SHP77 (cell line): ENCODE measurements around the gene COQ8A.
A peak's percentile ranks its signal among the peaks of the same experiment; 100 is the strongest.
"Not testable (repeated sequence)": the region's sequence is repeated elsewhere in the genome, so short reads cannot be mapped to it uniquely, and the experiment has no call there.

ENCODE experiments used
- DNase-seq, 2 experiments: peaks; one replicate each; lab custom pipeline; 2025; lab: John Stamatoyannopoulos, UW

Gene COQ8A

DNA sequence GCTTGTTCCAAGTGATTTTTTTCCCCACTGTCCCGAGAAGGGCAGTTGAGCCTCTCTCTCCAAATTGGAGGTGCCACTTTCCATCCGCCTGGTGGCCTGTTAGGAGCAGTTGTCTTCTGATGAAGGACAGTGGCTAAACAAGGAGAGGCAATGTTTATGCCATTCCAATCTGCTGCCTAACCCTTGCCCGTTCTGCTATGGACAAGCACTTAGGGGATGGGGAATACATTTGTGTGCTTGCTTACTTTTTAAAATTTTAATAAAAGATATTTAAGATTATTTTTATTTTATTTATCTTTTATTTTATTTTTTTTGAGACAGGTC, 12.0 kb downstream of the COQ8A start:
- DNase-seq = no peak

DNA sequence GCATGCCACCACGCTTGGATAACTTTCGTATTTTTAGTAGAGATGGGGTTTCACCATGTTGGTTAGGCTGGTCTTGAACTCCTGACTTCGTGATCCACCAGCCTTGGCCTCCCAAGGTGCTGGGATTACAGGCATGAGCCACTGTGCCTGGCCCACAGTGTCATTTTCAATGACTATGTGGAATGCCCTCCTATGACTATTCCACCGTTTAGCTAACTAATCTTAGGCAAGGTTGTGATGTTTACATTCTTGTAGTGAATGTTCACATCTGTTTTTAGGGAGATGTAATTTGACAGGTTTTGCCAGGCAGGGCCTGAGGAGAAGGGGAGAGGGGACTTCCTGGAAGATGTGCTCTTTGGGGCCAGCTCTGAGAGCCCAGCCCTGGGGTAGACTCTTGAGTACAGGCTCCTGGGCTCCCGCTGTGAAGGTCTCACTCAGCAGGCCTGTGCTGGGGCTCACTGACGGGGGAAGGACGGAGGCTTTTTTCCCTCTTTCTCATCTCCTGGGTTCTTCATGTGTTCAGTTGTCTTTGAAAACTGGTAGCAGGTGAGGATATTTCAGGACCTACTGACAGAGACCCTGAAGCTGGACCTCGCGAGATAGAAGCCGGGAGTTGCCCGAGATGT, 13.2 kb downstream of the COQ8A start:
- no peak for DNase-seq

DNA sequence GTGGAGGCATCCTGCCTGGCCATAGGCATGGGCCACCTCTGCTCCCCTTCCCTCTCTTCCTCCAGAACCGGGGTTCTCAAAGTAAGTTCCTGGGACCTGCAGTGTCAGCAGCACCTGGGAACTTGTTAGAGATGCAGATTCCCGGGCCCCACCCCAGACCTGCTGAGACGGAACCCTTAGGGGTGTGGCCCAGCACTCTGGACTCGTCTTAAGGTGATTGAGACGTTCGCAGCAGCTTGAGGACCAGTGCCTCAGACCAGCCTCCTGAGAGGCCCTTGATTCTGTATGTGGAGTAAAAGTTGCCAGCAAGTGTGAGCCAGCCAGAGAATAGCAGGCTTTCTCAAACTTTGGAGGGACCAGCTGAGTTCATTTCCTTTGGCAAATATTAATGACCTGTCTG, 14.2 kb downstream of the COQ8A start:
- no peak for DNase-seq

DNA sequence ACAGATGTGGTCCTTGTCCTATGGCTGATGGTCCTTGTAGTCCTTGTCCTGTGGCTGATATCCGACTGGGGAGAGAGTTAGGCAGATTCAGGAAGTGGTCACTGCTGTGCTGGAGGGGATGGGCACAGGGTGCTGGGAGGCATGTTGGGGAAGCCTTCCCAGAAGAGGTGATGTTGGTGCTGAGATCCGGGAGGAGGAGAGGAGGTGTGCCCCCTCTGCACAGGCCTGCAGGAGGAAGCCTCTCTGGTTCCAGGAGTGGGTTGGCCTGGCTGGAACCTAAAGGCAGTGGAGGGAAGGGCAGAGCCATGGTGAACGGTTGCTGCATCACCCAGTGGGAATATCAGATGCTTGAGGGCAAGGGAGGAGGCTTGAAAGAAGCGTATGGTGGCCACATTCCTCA, 14.7 kb downstream of the COQ8A start:
- no peak for DNase-seq

DNA sequence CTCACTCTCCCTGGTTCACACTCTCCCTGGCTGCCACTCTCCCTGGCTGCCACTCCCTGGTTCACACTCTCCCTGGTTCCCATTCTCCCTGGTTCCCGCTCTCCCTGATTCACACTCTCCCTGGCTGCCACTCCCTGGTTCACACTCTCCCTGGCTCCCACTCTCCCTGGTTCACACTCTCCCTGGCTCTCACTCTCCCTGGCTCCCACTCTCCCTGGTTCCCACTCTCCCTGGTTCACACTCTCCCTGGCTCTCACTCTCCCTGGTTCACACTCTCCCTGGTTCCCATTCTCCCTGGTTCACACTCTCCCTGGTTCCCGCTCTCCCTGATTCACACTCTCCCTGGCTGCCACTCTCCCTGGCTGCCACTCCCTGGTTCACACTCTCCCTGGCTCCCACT, 15.8 kb downstream of the COQ8A start:
- DNase-seq = not testable (repeated sequence)

DNA sequence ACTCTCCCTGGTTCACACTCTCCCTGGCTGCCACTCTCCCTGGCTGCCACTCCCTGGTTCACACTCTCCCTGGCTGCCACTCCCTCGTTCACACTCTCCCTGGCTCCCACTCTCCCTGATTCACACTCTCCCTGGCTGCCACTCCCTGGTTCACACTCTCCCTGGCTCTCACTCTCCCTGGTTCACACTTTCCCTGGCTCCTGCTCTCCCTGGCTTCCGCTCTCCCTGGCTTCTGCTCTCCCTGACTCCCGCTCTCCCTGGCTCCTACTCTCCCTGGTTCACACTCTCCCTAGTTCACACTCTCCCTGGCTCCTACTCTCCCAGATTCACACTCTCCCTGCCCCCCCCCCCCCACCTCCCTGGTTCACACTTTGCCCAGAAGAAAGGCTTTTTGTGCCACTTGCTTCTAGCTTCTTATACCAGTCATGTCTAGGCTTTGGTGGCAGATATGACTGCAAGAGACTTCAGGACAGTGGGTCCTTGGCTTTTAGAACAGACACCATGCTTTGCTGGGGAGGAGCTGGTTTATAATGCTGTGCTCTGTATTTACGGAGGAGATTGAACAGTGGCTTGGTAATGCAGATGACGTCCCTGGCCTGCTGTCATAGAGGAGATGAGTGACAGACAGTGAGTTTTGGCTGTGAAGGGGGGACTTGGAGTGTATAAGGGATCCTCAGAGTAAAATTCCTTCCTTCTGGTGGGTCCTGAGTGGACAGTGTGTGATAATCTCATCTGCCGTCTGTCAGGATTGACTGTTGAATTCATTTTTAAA, 17.0 kb downstream of the COQ8A start:
- no peak for DNase-seq

DNA sequence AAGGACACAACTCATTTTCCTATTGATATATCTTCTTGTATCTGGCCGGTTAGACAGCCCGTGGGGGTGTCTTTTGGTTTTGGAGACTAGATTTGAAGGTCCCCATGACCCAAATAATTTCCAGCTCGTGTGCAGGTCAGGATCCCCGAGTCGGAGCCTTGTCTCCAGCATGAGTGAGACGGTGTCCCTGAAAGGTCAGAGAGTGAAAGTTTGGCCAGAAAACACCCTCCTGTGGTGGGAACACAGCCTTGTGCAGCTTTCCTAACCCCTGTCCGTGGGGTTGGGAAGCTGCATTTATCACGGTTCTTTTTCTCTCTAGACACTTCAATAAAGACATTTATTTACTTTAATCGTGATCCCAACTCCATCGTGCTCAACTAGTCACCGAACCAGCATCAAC, 17.6 kb downstream of the COQ8A start:
- DNase-seq = no peak

DNA sequence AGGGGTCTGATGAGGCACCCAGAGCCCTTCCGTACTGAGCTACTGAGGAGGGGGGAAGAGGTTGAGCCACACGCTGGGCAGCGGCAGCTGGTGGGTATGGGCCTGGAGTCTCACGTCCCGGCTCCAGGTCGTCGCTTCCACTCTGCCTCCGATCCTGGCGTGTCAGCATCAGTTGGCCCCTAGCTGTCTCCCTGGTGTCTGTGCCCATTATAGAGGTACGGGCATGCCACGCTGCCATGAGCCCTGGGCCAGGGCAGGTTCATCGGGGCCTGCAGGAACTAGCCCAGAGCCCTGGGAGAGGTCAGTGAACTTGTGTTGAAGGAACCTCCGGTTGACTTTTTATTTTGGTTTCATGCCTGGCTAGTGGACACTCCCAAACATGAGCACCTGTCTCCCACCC, 18.2 kb downstream of the COQ8A start:
- no peak for DNase-seq

DNA sequence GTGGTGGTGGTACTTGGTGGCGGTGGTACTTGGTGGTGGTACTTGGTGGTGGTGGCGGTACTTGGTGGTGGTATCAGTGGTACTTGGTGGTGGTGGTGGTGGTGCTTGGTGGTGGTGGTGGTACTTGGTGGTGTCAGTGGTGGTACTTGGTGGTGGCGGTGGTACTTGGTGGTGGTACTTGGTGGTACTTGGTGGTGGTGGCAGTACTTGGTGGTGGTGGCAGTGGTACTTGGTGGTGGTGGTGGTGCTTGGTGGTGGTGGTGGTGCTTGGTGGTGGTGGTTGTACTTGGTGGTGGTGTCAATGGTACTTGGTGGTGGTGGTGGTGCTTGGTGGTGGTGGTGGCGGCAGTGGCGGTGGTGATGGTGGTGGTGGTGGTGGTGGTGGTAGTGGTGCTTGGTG, 20.2 kb downstream of the COQ8A start:
- DNase-seq = no peak

DNA sequence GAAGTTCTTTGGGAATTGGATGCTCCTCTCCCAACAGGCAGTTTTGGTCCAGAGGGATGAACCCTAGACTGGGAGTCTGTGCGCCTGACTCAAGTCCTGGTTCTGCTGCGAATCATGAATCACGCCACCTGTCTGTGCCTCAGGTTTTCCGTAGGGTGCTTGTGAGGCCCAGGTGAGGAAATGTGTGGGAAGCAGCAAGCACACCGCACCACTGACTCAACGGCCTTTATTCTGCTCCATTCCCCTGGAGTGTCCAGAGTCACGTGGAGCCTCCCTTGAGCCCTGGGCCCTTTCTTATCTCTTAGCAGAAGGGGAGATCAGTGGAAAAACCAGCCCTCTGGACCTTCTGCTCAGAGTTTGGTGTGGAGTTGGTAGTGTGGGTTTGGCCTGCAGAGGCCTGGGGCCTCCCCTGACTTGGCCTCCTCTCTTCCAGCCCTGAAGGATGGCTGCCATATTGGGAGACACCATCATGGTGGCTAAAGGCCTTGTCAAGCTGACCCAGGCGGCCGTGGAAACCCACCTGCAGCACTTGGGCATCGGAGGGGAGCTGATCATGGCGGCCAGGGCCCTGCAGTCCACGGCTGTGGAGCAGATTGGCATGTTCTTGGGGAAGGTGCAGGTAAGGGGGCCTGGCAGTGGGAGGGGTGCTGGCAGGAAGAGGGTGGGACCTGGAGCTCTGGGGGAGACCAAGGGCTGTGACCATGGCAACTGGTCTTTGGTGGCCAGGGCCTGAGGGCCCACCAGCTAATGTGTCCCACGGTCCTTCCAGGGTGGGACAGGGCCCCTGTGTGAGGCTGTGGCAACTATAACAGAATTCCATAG, 21.1 kb downstream of the COQ8A start:
- no peak for DNase-seq

DNA sequence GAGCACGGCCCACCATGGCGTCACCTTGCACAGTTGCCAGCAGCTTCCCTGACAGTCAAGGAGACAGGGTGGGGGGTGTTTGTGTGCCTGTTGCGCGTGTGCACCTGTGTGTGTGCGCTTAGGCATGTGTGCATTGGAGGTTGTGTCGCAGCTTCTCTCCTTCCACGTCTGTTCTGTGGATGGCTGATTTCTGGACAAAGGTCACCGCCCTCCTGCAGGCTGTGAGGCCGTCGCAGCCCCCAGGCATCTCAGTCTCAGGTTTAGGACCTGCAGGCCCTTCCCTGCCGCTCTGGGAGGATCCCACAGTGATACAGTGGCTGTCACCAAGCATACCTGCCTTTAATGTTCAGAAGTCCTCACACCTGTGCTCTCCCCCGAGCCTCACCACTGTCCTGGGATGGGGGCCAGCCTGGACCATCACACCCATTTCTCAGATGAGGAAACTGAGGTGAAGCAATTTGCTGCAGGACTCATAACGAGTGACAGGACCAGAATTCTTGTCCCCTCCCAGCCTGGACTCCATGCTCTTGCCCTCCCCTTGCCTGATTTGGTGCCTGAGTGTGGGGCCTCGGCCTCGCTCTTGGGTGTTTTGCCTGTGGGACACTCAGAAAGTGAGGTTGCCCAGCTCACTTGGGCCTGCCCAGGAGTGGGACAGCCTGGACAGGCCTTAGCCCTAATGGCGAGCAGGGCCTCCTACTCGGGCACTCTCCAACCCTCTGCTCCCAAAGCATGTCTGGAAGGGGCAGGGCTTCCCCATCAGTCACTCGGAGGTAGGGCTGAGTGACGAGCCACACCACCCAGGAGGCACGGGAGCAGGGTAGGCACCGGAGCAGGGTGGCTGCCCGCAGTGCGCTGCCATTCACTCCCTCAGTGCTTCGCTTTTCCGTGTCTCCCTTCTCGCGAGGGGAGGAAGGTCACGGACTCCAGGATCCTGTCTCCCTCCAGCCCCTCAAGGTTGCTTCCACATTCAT, 22.6 kb downstream of the COQ8A start:
- DNase-seq = no peak

DNA sequence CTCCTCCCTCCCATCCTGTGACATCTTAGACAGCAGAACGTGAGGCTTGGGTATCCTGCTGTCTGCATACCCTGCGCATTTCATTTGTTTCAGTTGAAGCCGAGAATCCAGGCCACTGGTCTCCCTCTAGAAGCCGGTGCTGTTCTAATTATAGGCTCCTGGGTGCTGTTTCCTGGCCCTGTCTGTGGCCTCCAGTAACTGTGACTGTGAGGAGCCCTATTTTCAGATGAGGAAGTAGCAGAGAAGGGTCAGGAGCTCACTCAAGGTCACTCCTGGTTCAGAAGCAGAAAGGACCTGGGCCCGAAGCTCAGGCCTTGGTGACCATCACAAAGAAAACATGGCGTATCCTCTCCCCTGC, 24.0 kb downstream of the COQ8A start:
- DNase-seq = no peak

DNA sequence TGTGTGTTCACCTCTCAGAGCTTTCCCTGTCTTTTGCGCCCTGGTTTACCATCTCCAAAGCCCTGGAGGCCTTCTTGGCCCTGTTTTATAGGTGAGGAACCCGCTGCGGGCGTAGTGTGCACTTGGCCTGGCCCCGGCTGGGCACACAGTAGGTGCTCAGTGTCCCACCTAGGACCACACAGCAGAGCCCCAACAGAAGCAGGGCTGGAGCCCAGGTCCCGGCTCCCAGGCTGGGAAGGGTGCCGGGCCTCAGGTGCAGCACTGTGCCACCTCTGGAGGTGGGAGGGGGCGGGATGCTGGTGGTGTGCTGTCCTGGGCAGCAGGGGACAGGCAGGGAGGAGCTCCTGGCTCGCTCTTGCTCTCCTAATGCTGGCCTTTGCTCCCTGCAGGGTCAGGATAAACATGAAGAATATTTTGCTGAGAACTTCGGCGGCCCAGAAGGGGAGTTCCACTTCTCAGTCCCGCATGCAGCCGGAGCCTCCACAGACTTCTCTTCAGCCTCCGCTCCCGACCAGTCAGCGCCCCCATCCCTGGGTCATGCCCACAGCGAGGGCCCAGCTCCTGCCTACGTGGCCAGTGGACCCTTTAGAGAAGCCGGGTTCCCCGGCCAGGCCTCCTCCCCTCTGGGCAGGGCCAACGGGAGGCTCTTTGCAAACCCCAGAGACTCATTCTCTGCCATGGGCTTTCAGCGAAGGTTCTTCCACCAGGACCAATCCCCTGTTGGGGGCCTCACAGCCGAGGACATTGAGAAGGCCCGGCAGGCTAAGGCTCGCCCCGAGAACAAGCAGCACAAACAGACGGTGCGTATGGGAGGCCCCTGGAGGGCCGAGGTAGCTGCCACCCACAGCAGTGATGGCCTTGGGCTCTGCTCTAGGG, 24.8 kb downstream of the COQ8A start:
- no peak for DNase-seq

DNA sequence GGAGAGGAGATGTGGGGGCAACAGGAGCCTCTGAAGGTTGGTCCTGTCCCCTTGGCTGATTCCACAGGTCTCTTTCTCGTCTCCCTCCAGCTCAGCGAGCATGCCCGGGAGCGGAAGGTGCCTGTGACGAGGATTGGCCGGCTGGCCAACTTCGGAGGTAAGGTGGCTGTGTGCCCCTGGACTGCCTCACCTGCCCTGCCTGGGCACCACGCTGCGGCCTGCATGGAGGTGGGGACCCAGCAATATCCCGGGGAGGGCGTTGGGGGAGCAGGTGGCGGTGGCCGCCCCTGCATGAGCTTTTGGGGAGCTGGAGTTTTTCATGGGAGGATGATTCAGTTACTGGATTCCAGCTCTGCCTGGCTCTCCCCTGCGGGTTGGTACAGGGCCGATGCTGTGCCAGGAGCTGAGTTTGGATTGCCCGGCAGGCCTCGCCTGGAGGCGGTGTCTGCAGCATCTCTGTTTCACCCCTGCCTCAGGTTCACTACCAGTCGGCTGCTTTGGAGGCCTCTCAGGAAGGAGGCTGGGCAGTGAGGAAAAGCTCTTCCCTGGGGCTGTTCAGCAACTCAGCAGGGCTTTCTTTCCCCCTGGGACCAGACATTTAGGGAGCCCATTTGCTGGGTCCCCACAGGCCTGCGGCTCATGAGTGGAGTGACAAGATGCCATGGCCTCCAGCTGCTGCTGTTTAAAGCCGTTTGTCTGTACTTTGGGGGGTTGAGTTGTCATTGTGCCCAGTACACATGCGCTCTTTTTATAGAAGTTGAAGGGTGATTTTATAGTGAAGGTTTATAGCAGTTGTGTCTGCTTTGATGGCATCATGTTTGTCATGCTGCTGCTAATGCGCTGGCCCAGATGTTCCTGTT, 25.7 kb downstream of the COQ8A start:
- DNase-seq = no peak

DNA sequence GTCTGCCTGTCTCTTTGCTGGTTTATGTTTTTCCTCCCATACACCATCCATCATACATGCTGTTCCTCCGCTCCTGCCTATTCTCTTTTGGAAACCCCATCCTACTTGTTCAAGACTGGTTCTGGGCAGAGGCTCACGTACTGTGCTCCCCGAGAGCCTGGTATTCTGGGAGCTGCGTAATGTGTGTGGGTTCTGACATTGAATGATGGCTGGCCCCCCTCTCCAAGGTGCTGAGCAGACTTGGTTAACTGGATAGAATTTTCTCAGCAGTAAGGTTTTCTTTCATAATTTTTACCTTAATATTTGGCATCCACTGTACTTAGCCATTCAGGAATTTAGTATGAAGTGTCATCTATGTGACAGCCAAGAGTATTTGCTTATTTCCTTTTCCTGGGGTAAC, 26.6 kb downstream of the COQ8A start:
- DNase-seq = no peak

DNA sequence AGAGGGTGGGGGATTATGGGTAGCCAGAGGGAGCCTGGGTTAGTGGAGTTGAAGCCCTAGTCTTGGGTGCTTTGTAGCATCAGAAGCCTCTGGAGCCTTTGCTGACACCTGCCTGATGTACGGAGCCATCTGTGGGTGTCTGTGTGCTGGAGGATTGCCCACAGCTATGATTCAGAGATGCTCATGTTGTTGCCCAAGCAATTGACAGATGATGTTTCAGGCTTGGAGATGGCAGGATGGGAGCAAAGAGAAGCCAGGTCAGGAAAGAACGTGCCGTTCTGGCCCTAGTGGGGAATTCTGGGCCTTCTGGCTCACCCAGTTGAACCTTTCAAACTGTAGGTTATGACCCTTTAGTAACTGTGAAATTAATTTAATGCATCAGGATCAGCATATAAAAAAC, 27.6 kb downstream of the COQ8A start:
- DNase-seq = peak in 1 of 2 experiments; percentile 12

DNA sequence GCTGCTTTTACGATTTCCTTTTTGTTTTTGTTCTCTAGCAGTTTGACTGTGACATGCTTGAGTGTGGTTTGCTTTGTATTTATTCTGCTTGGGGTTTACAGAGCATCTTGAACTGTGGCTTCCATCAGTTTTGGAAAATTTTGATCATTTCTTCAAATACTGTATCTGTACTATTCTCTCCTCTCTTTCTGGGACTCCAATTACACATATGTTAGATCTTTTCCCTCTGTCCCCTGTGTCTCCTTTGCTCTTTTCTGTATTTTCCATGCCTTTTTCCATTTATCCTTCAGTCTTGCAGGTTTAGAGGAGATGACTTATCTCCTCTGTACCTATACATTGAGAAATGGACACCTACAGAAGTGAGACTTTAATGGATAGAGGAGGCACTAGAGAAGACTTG, 31.7 kb downstream of the COQ8A start:
- DNase-seq = no peak

DNA sequence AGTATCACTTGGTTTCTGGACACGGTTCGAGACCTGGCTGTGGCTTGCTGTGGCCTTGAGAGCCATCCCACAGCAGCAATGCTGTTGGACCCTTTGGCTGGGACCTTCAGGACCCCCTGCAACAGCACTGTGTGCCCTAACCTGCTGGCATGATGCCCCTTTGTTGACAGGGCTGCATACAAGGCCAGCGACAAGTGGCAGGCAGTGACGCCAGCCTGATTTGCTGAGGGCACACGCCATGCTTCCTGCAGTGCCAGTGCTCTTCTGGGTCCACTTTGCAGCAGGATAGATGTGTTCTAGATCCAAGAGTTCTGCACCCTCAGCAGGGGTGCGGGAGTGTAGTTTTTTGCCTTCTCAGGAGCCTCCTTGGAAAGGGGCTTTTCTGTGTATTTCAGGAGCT, 32.8 kb downstream of the COQ8A start:
- no peak for DNase-seq

DNA sequence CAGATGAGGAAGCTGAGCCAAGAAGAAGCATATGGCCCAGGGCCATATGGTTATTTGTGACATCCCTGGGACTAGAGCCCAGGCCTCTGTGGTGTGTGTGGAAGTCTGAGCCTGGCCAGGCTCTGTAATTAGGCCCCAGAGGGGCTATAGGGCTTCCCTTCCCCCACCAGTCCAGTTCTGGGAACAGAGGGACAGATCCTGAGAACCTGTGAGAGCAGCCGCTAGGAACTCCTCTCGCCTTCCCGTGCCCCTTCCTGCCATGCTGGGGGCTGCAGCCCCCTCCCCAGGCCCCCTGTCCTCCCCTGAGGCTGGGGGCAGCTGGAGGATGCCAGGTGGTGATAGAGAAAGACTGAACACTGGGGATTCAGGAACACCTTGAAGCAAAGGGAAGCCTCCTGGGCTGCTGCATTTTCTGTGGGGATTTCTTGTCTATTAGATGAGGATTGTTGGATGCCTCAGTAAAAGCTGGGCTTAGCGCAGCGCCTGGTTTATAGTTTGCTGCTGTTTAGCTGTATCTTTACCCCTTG, 33.3 kb downstream of the COQ8A start:
- no peak for DNase-seq
